PC-9 (cell line): Measurements from ENCODE around the gene WDR27. TPM values are rescaled to one million over a fixed set of nuclear protein-coding genes. Genes with fewer than 3 reads are reported as not detected.
"Not testable (repeated sequence)": the region's sequence is repeated elsewhere in the genome, so short reads cannot be mapped to it uniquely, and the experiment has no call there.

Experiments used
- BruUV-seq: library from RNA; stranded (reverse); fragments of 400-500 nt; replicated peaks from 2 replicates; lab custom pipeline; 2021; lab: Mats Ljungman, UMichigan
- CTCF ChIA-PET: fragments of 300-600 bp; sonication (Branson Sonifier 250); formaldehyde crosslinking; loops from one replicate; lab custom pipeline; 2022; ENCODE audit warnings: antibody characterized with exemption; lab: Charles Lee
- POLR2A ChIA-PET: fragments of 300-600 bp; sonication (Branson Sonifier 250); formaldehyde crosslinking; loops from one replicate; lab custom pipeline; 2022; ENCODE audit warnings: antibody characterized with exemption; ENCODE audit not compliant: unreplicated experiment; lab: Charles Lee
- DNase-seq, 2 experiments: peaks; one replicate each; pipeline versions ENCODE4 v3.0.0 to v3.0.0-alpha.2; 2015 to 2022; ENCODE audit warnings: mixed read lengths in 1 of 2
- H2AFZ ChIP-seq: fragments of 200-600 bp; sonication (generic); 2 replicates; pipeline ENCODE4 v1.8.1; 2017; ENCODE audit warnings: antibody characterized with exemption
- H3F3A ChIP-seq: fragments of 200-600 bp; sonication (generic); 2 replicates; pipeline ENCODE4 v1.8.1; 2017; ENCODE audit warnings: antibody characterized with exemption, mild to moderate bottlenecking, low read depth; ENCODE audit not compliant: insufficient read depth
- H3K27ac ChIP-seq: fragments of 200-600 bp; sonication (generic); 2 replicates; pipeline ENCODE4 v1.6.1; 2016; ENCODE audit warnings: mixed run types
- H3K27me3 ChIP-seq: fragments of 200-600 bp; sonication (generic); 2 replicates; pipeline ENCODE4 v1.6.1; 2016; ENCODE audit warnings: low read depth, mixed run types; ENCODE audit not compliant: insufficient read depth
- H3K36me3 ChIP-seq: fragments of 200-600 bp; sonication (generic); 2 replicates; pipeline ENCODE4 v1.6.1; 2016; ENCODE audit warnings: low read depth, mixed run types
- H3K4me1 ChIP-seq: fragments of 200-600 bp; sonication (generic); replicated peaks from 2 replicates; pipeline ENCODE4 v1.6.1; 2016; ENCODE audit warnings: mixed run types; ENCODE audit not compliant: insufficient read depth
- H3K4me2 ChIP-seq: fragments of 200-600 bp; sonication (generic); 2 replicates; pipeline ENCODE4 v1.6.1; 2017; ENCODE audit warnings: mixed run types
- H3K4me3 ChIP-seq: fragments of 200-600 bp; sonication (generic); 2 replicates; pipeline ENCODE4 v1.6.1; 2016; ENCODE audit warnings: mixed run types
- H3K79me2 ChIP-seq: fragments of 200-600 bp; sonication (generic); 2 replicates; pipeline ENCODE4 v1.6.1; 2017; ENCODE audit warnings: low read depth, mixed run types
- H3K9me2 ChIP-seq: fragments of 200-600 bp; sonication (generic); 2 replicates; pipeline ENCODE4 v1.8.1; 2017; ENCODE audit warnings: mild to moderate bottlenecking; ENCODE audit not compliant: insufficient read depth
- H3K9me3 ChIP-seq: fragments of 200-600 bp; sonication (generic); 2 replicates; pipeline ENCODE4 v1.8.1; 2016; ENCODE audit warnings: low read depth; ENCODE audit not compliant: insufficient read depth
- H4K20me1 ChIP-seq: fragments of 200-600 bp; sonication (generic); 2 replicates; pipeline ENCODE4 v1.8.1; 2017; ENCODE audit not compliant: insufficient read depth
- CTCF ChIP-seq: fragments of 200-600 bp; sonication (generic); conservative IDR thresholded peaks from 2 replicates; pipeline ENCODE4 v1.6.1; 2017; ENCODE audit warnings: mixed run types, antibody characterized with exemption, mild to moderate bottlenecking, moderate library complexity
- EZH2 ChIP-seq: fragments of 200-600 bp; sonication (generic); IDR thresholded peaks from 2 replicates; pipeline ENCODE4 v1.8.0; 2017; ENCODE audit warnings: antibody characterized with exemption, low read depth
- intact Hi-C: fragments of 100-400 bp; cut with micrococcal nuclease; formaldehyde crosslinking; loops from one replicate; pipeline ENCODE4 v1.10.0; 2022; ENCODE audit not compliant: unreplicated experiment
- total RNA-seq: library from RNA; stranded (reverse); gene quantifications from 2 replicates; pipeline ENCODE4 v1.2.3, GENCODE V29; 2021

Gene WDR27
- total RNA-seq, 1 experiment from 2014 or later = 54.2 TPM

DNA sequence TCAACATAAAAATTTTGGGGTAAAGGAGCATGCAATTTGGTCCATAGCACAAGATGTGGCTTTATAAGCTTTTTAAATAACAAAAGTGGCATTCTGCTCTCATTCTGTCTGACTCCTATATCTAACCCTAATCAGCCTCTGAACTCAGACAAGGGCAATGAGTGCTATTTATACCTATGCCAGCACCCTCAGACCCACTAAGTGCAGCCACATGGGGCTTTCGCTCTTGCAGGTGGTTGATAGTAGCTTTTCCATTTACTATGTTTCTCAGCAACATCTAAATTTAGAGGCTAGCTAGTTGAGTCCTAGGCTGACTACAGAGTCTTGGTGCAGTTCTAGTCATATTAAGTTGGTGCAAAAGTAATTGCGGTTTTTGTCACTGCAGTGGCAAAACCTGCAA is 231.0 kb downstream of the WDR27 start:
- H4K20me1 ChIP-seq = no peaks in the 10 kb centered on the region
- H3K9me2 ChIP-seq = no peaks in the 10 kb centered on the region
- no peaks in the 10 kb centered on the region for H3K36me3 ChIP-seq
- H3K9me3 ChIP-seq = peaks cover 9% of the 10 kb centered on the region
- POLR2A ChIA-PET = no interaction called here
- no TSS peak for BruUV-seq
- no peaks in the 10 kb centered on the region for H3F3A ChIP-seq
- TF ChIP-seq CTCF = no peak
- no peak for TF ChIP-seq EZH2
- no peaks in the 10 kb centered on the region for H3K27me3 ChIP-seq
- no peak overlapping the region for H3K27ac ChIP-seq
- H2AFZ ChIP-seq = no peak overlapping the region
- no peaks in the 10 kb centered on the region for H3K4me1 ChIP-seq
- CTCF ChIA-PET = no interaction called here
- H3K4me3 ChIP-seq = no peak overlapping the region
- DNase-seq = no peak
- H3K79me2 ChIP-seq = no peaks in the 10 kb centered on the region
- no peak overlapping the region for H3K4me2 ChIP-seq
- intact Hi-C loops = no loop called here

GRCh38 chr6:169469028-169469427 is 232.8 kb downstream of the WDR27 start:
- Histone ChIP-seq H3K4me2 (no peak overlapping the region), H3K79me2 (no peaks in the 10 kb centered on the region), H3K4me3 (no peak overlapping the region), H4K20me1 (no peaks in the 10 kb centered on the region), H3K4me1 (no peaks in the 10 kb centered on the region), H3K9me3 (peaks cover 4% of the 10 kb centered on the region; the same call in 1 of the 2 replicates), H3K27me3 (no peaks in the 10 kb centered on the region), H3K9me2 (no peaks in the 10 kb centered on the region), H3F3A (no peaks in the 10 kb centered on the region), H3K36me3 (no peaks in the 10 kb centered on the region), H3K27ac (no peak overlapping the region), H2AFZ (no peak overlapping the region)
- intact Hi-C loops = no loop called here
- no TSS peak for BruUV-seq
- ChIA-PET POLR2A (no interaction called here), CTCF (no interaction called here)
- DNase-seq = no peak
- TF ChIP-seq EZH2 (no peak), CTCF (no peak)

GRCh38 chr6:169467755-169468154 is 234.1 kb downstream of the WDR27 start:
- CTCF ChIA-PET, H3K36me3 ChIP-seq, DNase-seq, H2AFZ ChIP-seq, H3K79me2 ChIP-seq, H4K20me1 ChIP-seq, POLR2A ChIA-PET, intact Hi-C loops, H3K9me3 ChIP-seq, H3K27ac ChIP-seq, BruUV-seq, H3K4me3 ChIP-seq, H3K27me3 ChIP-seq, H3K9me2 ChIP-seq, H3K4me1 ChIP-seq, H3F3A ChIP-seq, H3K4me2 ChIP-seq: not testable (repeated sequence)

- H3K4me2 ChIP-seq, POLR2A ChIA-PET, H2AFZ ChIP-seq, H3K36me3 ChIP-seq, H3K4me3 ChIP-seq, H3K27me3 ChIP-seq, H3K27ac ChIP-seq, H3F3A ChIP-seq, H3K4me1 ChIP-seq, H3K79me2 ChIP-seq, DNase-seq, intact Hi-C loops, H3K9me3 ChIP-seq, CTCF ChIA-PET, H3K9me2 ChIP-seq, BruUV-seq, H4K20me1 ChIP-seq: not testable (repeated sequence)
Observed at GRCh38 chr6:169466256-169466655, 235.6 kb downstream of the WDR27 start.
